Panc1 (cell line): ENCODE results near the gene RAB6B. TPM values are rescaled to one million over a fixed set of nuclear protein-coding genes. Genes with fewer than 3 reads are reported as not detected.

Experiments used
- ATAC-seq: fragments of 200-7000 bp; cut with Tn5 transposase; 2 replicates; pipeline ENCODE4 v1.9.1; 2020; ENCODE audit warnings: mild to moderate bottlenecking, moderate library complexity
- BruUV-seq: library from RNA; stranded (reverse); fragments of 400-500 nt; replicated peaks from 2 replicates; lab custom pipeline; 2021; lab: Mats Ljungman, UMichigan
- CTCF ChIA-PET: fragments of 300-600 bp; sonication (Branson Sonifier 250); formaldehyde crosslinking; loops from one replicate; lab custom pipeline; 2022; ENCODE audit warnings: antibody characterized with exemption; lab: Charles Lee
- POLR2A ChIA-PET: fragments of 300-600 bp; sonication (Branson Sonifier 250); formaldehyde crosslinking; loops from one replicate; lab custom pipeline; 2022; ENCODE audit warnings: antibody characterized with exemption; lab: Charles Lee
- DNase-seq: peaks from one replicate; pipeline ENCODE4 v3.0.0-alpha.2; 2010; ENCODE audit warnings: low read depth, low spot score
- H3K27ac ChIP-seq: 2 replicates; pipeline ENCODE4 v1.5.1; 2011; ENCODE audit warnings: mild to moderate bottlenecking, low read length, inconsistent platforms
- H3K27me3 ChIP-seq: fragments of 200-500 bp; sonication (Bioruptor generic); 2 replicates; pipeline ENCODE4 v1.6.0; 2014; ENCODE audit warnings: low read length, inconsistent platforms; ENCODE audit not compliant: control insufficient read depth, insufficient read depth
- H3K36me3 ChIP-seq: fragments of 200-500 bp; sonication (Bioruptor generic); 2 replicates; pipeline ENCODE4 v1.5.1; 2014; ENCODE audit warnings: inconsistent platforms, mild to moderate bottlenecking, low read length, moderate library complexity; ENCODE audit not compliant: control insufficient read depth, insufficient read depth
- H3K4me1 ChIP-seq: 2 replicates; pipeline ENCODE4 v1.5.1; 2011; ENCODE audit warnings: inconsistent platforms, mild to moderate bottlenecking, low read length, moderate library complexity; ENCODE audit not compliant: control insufficient read depth, insufficient read depth
- H3K4me3 ChIP-seq, 2 experiments: 2 replicates each; pipeline ENCODE4 v1.5.1; 2011 to 2012; ENCODE audit warnings: low read depth in 2 of 2, low read length in 2 of 2, mild to moderate bottlenecking in 2 of 2, inconsistent platforms in 1 of 2, moderate library complexity in 1 of 2
- H3K9me3 ChIP-seq: fragments of 200-500 bp; sonication (Bioruptor generic); 2 replicates; pipeline ENCODE4 v1.5.1; 2014; ENCODE audit warnings: low read depth, mild to moderate bottlenecking, inconsistent platforms, low read length, moderate library complexity; ENCODE audit not compliant: control insufficient read depth, insufficient read depth
- CTCF ChIP-seq: fragments of 450-650 bp; IDR thresholded peaks from 2 replicates; pipeline ENCODE4 v1.5.1; 2017; ENCODE audit warnings: mild to moderate bottlenecking
- POLR2AphosphoS5 ChIP-seq: IDR thresholded peaks from 2 replicates; pipeline ENCODE4 v1.6.1; 2012; ENCODE audit warnings: mild to moderate bottlenecking, low read depth, low read length, moderate library complexity
- REST ChIP-seq, 2 experiments: IDR thresholded peaks; 2 replicates each; pipeline ENCODE4 v1.6.1; 2011 to 2012; ENCODE audit warnings: low read depth in 2 of 2, control low read depth in 1 of 2, low read length in 1 of 2, mild to moderate bottlenecking in 1 of 2, moderate library complexity in 1 of 2; ENCODE audit not compliant: insufficient read depth in 1 of 2
- SIN3A ChIP-seq: IDR thresholded peaks from 2 replicates; pipeline ENCODE4 v1.6.1; 2012; ENCODE audit warnings: low read depth, mild to moderate bottlenecking, low read length, moderate library complexity, borderline replicate concordance; ENCODE audit not compliant: insufficient read depth
- TCF7L2 ChIP-seq: IDR thresholded peaks from 2 replicates; pipeline ENCODE4 v1.6.1; 2011; ENCODE audit warnings: mild to moderate bottlenecking, low read depth, low read length, inconsistent platforms
- in situ Hi-C: cut with HindIII; loops from 2 replicates; pipeline ENCODE4 v1.10.0; 2016; ENCODE audit warnings: low sequenced_read_pairs, low pct_unique_long_range_greater_than_20kb
- intact Hi-C: fragments of 100-400 bp; cut with micrococcal nuclease; formaldehyde crosslinking; loops from one replicate; pipeline ENCODE4 v1.10.0; 2022; ENCODE audit not compliant: unreplicated experiment
- total RNA-seq: library from RNA; stranded (reverse); gene quantifications from one replicate; pipeline ENCODE4 v1.2.1, GENCODE V29; 2021; ENCODE audit not compliant: unreplicated experiment

RAB6B gene
- total RNA-seq, 1 experiment from 2014 or later: 49.2 TPM

DNA sequence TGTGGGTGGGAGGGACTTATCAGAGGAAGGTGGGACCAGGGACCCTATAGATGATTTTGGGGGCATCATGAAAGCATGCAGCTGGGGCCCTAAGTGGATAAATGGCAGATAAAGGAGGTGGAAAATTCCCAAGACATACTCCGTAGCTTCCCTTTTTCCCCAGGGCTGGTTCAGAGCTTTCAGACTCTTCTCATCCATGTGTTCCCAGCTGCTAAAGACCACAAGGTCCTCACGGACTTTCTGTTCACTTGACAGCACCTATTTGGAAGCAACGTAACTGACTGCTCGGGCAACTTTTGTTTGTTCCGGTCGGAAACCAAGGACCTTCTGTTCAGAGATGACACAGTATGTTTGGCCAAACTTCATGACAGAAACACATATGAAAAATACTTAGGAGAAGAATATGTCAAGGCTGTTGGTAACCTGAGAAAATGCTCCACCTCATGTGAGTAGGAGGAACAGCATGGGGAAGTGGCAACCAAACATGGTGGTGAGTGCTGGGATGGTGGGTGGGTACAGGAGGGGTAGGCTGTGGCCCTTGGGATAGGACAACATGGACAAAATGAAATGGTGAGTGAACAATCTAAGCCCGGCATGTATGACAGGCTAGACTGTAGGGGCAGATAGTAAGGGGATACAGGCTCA lies 118.8 kb downstream of the RAB6B start:
- DNase-seq (no peak), ATAC-seq (no peak)
- H3K9me3 ChIP-seq: no peaks in the 10 kb centered on the region
- ChIA-PET CTCF (no interaction called here), POLR2A (no interaction called here)
- no peak overlapping the region for H3K27ac ChIP-seq
- peaks cover 3% of the 10 kb centered on the region for H3K27me3 ChIP-seq
- H3K36me3 ChIP-seq: no peaks in the 10 kb centered on the region
- BruUV-seq: no TSS peak
- no peaks in the 10 kb centered on the region for H3K4me1 ChIP-seq
- TF ChIP-seq POLR2AphosphoS5: no peak
- no peak for TF ChIP-seq CTCF
- TF ChIP-seq REST (IDR thresholded peaks at IDR 0.05; ENCODE audit: insufficient read depth in 1 of 2, low read depth in 2 of 2, low read length in 1 of 2): no peak
- intact Hi-C loops: no loop called here
- in situ Hi-C loops: no loop called here
- H3K4me3 ChIP-seq: no peak overlapping the region

- intact Hi-C loops: no loop called here
- Histone ChIP-seq H3K27ac (no peak overlapping the region), H3K9me3 (no peaks in the 10 kb centered on the region), H3K4me1 (no peaks in the 10 kb centered on the region), H3K27me3 (peaks cover 3% of the 10 kb centered on the region), H3K4me3 (no peak overlapping the region), H3K36me3 (no peaks in the 10 kb centered on the region)
- no TSS peak for BruUV-seq
- DNase-seq (no peak), ATAC-seq (no peak)
- ChIA-PET POLR2A (no interaction called here), CTCF (no interaction called here)
- no peak for TF ChIP-seq CTCF
- no peak for TF ChIP-seq POLR2AphosphoS5
- TF ChIP-seq REST (IDR thresholded peaks at IDR 0.05; ENCODE audit: insufficient read depth in 1 of 2, low read depth in 2 of 2, low read length in 1 of 2): no peak
- TF ChIP-seq SIN3A: no peak
- no peak for TF ChIP-seq TCF7L2
- in situ Hi-C loops: no loop called here
Measured at GRCh38 chr3:133775835-133776234, 119.8 kb downstream of the RAB6B start.
